Fibroblast of mammary gland (primary cell): ENCODE data around the gene PPAN.

Experiments used
- DNase-seq: peaks from one replicate; pipeline ENCODE4 v3.0.0-alpha.2; 2010; ENCODE audit warnings: low read depth
- H3K4me3 ChIP-seq: 2 replicates; pipeline ENCODE4 v1.5.1; 2011; ENCODE audit warnings: low read depth, mild to moderate bottlenecking, low read length, moderate library complexity; ENCODE audit not compliant: control insufficient read depth
- CTCF ChIP-seq: conservative IDR thresholded peaks from 2 replicates; pipeline ENCODE4 v1.5.1; 2011; ENCODE audit warnings: low read depth, low read length, inconsistent platforms; ENCODE audit not compliant: control insufficient read depth, insufficient read depth

Gene PPAN

GRCh38 chr19:10118960-10119359, 12.8 kb downstream of the PPAN start:
- TF ChIP-seq CTCF = no peak
- DNase-seq = peak; percentile 39
- H3K4me3 ChIP-seq = peak overlapping the region; percentile 95

GRCh38 chr19:10120538-10121189, 14.5 kb downstream of the PPAN start:
- DNase-seq = peak; percentile 97
- no peak for TF ChIP-seq CTCF
- peak overlapping the region; percentile 44 for H3K4me3 ChIP-seq

- no peak overlapping the region for H3K4me3 ChIP-seq
- DNase-seq = peak; percentile 73
- no peak for TF ChIP-seq CTCF
These were observed 15.9 kb downstream of the PPAN start for GRCh38 chr19:10122045-10122444.

- DNase-seq = no peak
- H3K4me3 ChIP-seq = no peak overlapping the region
- TF ChIP-seq CTCF = no peak
These were observed 18.3 kb downstream of the PPAN start for GRCh38 chr19:10124429-10124828.

- DNase-seq = no peak
- TF ChIP-seq CTCF = no peak
These were observed 20.1 kb downstream of the PPAN start for GRCh38 chr19:10126213-10126639.

GRCh38 chr19:10132905-10133304, 26.7 kb downstream of the PPAN start:
- no peak overlapping the region for H3K4me3 ChIP-seq
- DNase-seq = no peak
- TF ChIP-seq CTCF = no peak

More at GRCh38 chr19:10126213-10126639, 20.1 kb downstream of the PPAN start:
- H3K4me3 ChIP-seq = no peak overlapping the region
